ENCODE results near the gene TSHZ2. TPM values are rescaled to one million over a fixed set of nuclear protein-coding genes. Genes with fewer than 3 reads are reported as not detected.

The TSHZ2 gene
- polyA plus RNA-seq, 12 donors, result 8.0 to 36.9 (median 14.7) TPM; not detected in 1

- DNase-seq, result no peak
Observed at GRCh38 chr20:53080969-53081871, 109.1 kb downstream of the TSHZ2 start.

GRCh38 chr20:53081916-53082863 is 110.0 kb downstream of the TSHZ2 start:
- no peak for DNase-seq

GRCh38 chr20:53083411-53083810 is 111.3 kb downstream of the TSHZ2 start:
- no peak for DNase-seq

- no peak for DNase-seq
Observed at GRCh38 chr20:53084408-53084997, 112.3 kb downstream of the TSHZ2 start.

- DNase-seq, result no peak
Observed at GRCh38 chr20:53085720-53086119, 113.6 kb downstream of the TSHZ2 start.

GRCh38 chr20:53087037-53087777 is 115.0 kb downstream of the TSHZ2 start:
- peak; percentile 75 for DNase-seq

- DNase-seq, result no peak
Observed at GRCh38 chr20:53088786-53089185, 116.6 kb downstream of the TSHZ2 start.

- peak; percentile 71 for DNase-seq
Observed at GRCh38 chr20:53089851-53090250, 117.7 kb downstream of the TSHZ2 start.

GRCh38 chr20:53091789-53092188 is 119.6 kb downstream of the TSHZ2 start:
- no peak for DNase-seq

GRCh38 chr20:53092772-53093300 is 120.7 kb downstream of the TSHZ2 start:
- no peak for DNase-seq

- peak; percentile 82 for DNase-seq
Observed at GRCh38 chr20:53097371-53097770, 125.2 kb downstream of the TSHZ2 start.

GRCh38 chr20:53097791-53098190 is 125.6 kb downstream of the TSHZ2 start:
- DNase-seq, result no peak

GRCh38 chr20:53098621-53099020 is 126.5 kb downstream of the TSHZ2 start:
- peak; percentile 56 for DNase-seq

GRCh38 chr20:53099856-53100255 is 127.7 kb downstream of the TSHZ2 start:
- no peak for DNase-seq

GRCh38 chr20:53100476-53100911 is 128.3 kb downstream of the TSHZ2 start:
- no peak for DNase-seq

GRCh38 chr20:53101992-53102760 is 130.0 kb downstream of the TSHZ2 start:
- DNase-seq, result no peak

GRCh38 chr20:53103124-53103523 is 131.0 kb downstream of the TSHZ2 start:
- DNase-seq, result no peak

- no peak for DNase-seq
Observed at GRCh38 chr20:53104884-53105283, 132.7 kb downstream of the TSHZ2 start.

GRCh38 chr20:53116733-53117132 is 144.6 kb downstream of the TSHZ2 start:
- DNase-seq, result no peak

GRCh38 chr20:53122853-53123252 is 150.7 kb downstream of the TSHZ2 start:
- DNase-seq, result no peak

All from muscle of arm (tissue), 12 donors.